HG02852 (cell line): ENCODE measurements around the gene KLHDC9.
"Not testable (repeated sequence)": the region's sequence is repeated elsewhere in the genome, so short reads cannot be mapped to it uniquely, and the experiment has no call there.

Experiments
- ATAC-seq: cut with Tn5 transposase; IDR thresholded peaks from one replicate; pipeline ENCODE4 v1.9.1; 2021; ENCODE audit warnings: mild to moderate bottlenecking, moderate library complexity; ENCODE audit not compliant: unreplicated experiment

The KLHDC9 gene

GRCh38 chr1:161094481-161094880, 3.7 kb upstream of the KLHDC9 start:
- ATAC-seq, result no peak

- ATAC-seq, result no peak
Observed at GRCh38 chr1:161095230-161095629, 2.9 kb upstream of the KLHDC9 start.

GRCh38 chr1:161096015-161096414, 2.1 kb upstream of the KLHDC9 start:
- no peak for ATAC-seq

- no peak for ATAC-seq
Observed at GRCh38 chr1:161096530-161096929, 1.6 kb upstream of the KLHDC9 start.

- no peak for ATAC-seq
Observed at GRCh38 chr1:161099090-161099802, 1.1 kb downstream of the KLHDC9 start.

- no peak for ATAC-seq
Observed at GRCh38 chr1:161100556-161100955, 2.4 kb downstream of the KLHDC9 start.

- ATAC-seq, result no peak
Observed at GRCh38 chr1:161106431-161106830, 8.3 kb downstream of the KLHDC9 start.

GRCh38 chr1:161111117-161111516, 13.0 kb downstream of the KLHDC9 start:
- no peak for ATAC-seq

- no peak for ATAC-seq
Observed at GRCh38 chr1:161111527-161111926, 13.4 kb downstream of the KLHDC9 start.

- ATAC-seq, result no peak
Observed at GRCh38 chr1:161113915-161114314, 15.8 kb downstream of the KLHDC9 start.

- ATAC-seq, result no peak
Observed at GRCh38 chr1:161114556-161114955, 16.4 kb downstream of the KLHDC9 start.

GRCh38 chr1:161115132-161115711, 17.1 kb downstream of the KLHDC9 start:
- ATAC-seq, result no peak

- ATAC-seq, result not testable (repeated sequence)
Observed at GRCh38 chr1:161115961-161116360, 17.8 kb downstream of the KLHDC9 start.

- ATAC-seq, result peak; percentile 77
Observed at GRCh38 chr1:161117759-161118581, 19.8 kb downstream of the KLHDC9 start, which contains the start of the genes NIT1 and PFDN2. TSS of gene NIT1 (plus strand) at chr1:161118105. CDS start at chr1:161118177, 72 bp downstream. TSS of gene PFDN2 (minus strand) at chr1:161118037. CDS start at chr1:161118026, 11 bp downstream.

GRCh38 chr1:161119092-161119903, 21.1 kb downstream of the KLHDC9 start:
- ATAC-seq, result peak; percentile 42

GRCh38 chr1:161121042-161121650, 23.0 kb downstream of the KLHDC9 start:
- ATAC-seq, result no peak

- no peak for ATAC-seq
Observed at GRCh38 chr1:161121834-161122233, 23.7 kb downstream of the KLHDC9 start.

- ATAC-seq, result no peak
Observed at GRCh38 chr1:161122967-161123366, 24.8 kb downstream of the KLHDC9 start.

- ATAC-seq, result no peak
Observed at GRCh38 chr1:161127649-161128048, 29.5 kb downstream of the KLHDC9 start.
